ENCODE measurements around the gene LTF.

LTF gene

DNA sequence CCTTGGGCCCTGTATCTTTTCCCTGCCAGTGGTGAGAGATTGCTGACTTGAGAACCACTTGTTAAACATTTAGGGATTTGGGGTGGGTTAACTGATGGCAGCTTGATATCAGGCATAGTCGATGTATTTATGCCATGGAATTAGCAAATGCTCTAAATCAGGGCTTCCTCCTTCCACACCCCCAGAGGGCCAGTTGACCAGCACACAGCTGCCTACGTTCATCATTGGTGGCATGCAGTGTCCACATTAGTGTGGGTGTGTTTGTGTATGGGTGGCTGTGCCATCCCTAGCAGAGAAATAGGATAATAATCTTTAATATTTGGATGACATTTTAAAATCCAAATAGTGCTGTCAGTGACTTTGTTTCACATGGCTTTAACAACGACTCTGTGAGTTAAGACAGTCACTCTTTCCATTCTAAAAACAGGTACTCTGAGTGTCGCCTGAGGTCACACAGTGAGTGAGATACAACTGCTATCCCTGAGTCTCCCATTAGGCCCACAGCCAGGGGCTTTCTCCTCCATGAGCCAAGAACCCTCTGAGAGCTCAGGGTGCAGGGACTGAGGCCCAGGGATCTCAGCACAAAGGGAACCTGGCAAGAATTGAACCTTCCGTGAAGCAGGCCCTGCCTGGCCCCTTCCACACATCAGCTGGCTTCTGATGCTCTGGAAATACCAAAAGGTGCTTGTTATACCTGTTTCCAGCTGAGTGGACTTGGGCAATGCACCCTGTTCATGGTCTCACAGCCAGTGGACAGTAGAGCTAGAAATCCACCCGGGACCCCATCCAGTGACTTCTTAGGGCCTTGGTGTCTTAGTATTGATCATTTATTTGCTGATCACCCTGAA lies 4.3 kb upstream of the LTF start:
- H3K9me3 Mint-ChIP-seq, result no peaks in the 10 kb centered on the region
- H3K4me1 Mint-ChIP-seq (ENCODE audit: low read depth), result no peaks in the 10 kb centered on the region
- no peak for DNase-seq (ENCODE audit: low spot score)
- H3K27me3 Mint-ChIP-seq (ENCODE audit: low read depth), result peaks cover 52% of the 10 kb centered on the region
- no peaks in the 10 kb centered on the region for H3K36me3 Mint-ChIP-seq (ENCODE audit: low read depth)
- no peak overlapping the region for H3K4me3 Mint-ChIP-seq
- no peak overlapping the region for H3K27ac Mint-ChIP-seq

DNA sequence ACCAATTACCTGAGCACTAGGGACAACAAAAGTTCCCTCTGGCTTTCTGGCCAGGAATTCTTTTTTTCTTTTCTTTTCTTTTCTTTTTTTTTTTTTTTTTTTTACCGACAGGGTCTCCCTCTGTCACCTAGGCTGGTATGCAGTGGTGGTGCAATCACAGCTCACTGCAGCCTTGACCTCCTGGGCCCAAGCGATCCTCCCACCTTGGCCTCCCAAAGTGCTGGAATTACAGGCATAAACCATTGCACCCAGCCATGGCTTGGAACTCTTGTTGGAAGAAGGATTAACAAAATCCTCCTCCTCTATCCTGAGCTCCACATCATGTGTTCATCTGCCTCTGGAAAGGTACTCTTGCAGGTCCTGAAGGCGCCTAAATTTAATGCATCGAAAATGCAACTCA lies 2.9 kb upstream of the LTF start:
- H3K9me3 Mint-ChIP-seq, result no peaks in the 10 kb centered on the region
- peaks cover 54% of the 10 kb centered on the region for H3K27me3 Mint-ChIP-seq (ENCODE audit: low read depth)
- no peak overlapping the region for H3K27ac Mint-ChIP-seq
- no peaks in the 10 kb centered on the region for H3K36me3 Mint-ChIP-seq (ENCODE audit: low read depth)
- no peaks in the 10 kb centered on the region for H3K4me1 Mint-ChIP-seq (ENCODE audit: low read depth)
- H3K4me3 Mint-ChIP-seq, result no peak overlapping the region
- DNase-seq (ENCODE audit: low spot score), result no peak

DNA sequence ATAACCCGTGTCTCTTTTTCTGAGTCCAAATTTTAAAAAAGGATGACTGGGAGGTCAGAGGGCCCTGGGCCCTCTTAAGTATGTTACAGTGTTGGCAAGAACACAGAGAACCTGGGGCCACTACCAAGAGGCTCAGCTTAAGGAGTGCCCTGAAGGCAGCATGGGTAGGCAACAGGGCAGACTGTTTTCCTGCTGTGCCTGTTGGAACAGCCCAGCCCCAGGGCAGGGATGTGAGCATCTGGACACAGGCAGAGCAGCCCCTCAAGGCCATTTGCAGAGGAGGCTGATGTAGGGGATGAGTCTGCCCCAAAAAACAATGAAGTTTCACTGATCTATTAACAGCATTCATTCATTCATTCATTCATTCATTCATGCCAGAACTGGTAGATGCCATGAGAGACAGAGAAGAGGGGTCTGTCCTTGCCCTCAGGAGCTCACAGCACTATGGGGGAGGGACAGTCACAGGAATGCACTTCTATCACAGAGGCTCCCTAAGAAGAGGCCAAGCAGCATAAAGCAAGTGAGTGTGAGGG lies 2.2 kb upstream of the LTF start:
- no peaks in the 10 kb centered on the region for H3K9me3 Mint-ChIP-seq
- no peak for DNase-seq (ENCODE audit: low spot score)
- no peaks in the 10 kb centered on the region for H3K36me3 Mint-ChIP-seq (ENCODE audit: low read depth)
- H3K27me3 Mint-ChIP-seq (ENCODE audit: low read depth), result peaks cover 53% of the 10 kb centered on the region
- H3K27ac Mint-ChIP-seq, result no peak overlapping the region
- H3K4me3 Mint-ChIP-seq, result no peak overlapping the region
- H3K4me1 Mint-ChIP-seq (ENCODE audit: low read depth), result no peaks in the 10 kb centered on the region

DNA sequence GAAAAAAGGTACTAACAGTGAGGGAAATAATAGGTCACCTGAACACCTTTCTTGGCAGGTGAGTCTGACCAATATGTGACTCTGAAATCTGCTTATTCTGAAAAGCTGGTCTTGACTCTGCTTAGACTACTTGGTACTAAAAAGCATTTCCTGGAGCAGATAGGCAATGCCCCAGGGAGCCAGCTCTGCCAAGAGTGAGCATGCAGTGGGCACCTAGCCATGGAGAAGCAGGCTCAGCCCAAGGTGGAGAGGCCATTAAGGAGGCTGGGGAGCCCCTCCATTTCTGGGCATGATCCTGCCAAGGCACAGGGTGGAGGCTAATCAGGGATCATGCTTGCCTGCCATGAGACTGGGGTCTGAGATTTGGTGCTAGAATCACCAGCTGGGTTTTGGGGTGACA lies 1.6 kb upstream of the LTF start:
- H3K9me3 Mint-ChIP-seq, result no peaks in the 10 kb centered on the region
- H3K27me3 Mint-ChIP-seq (ENCODE audit: low read depth), result peaks cover 53% of the 10 kb centered on the region
- H3K4me3 Mint-ChIP-seq, result no peak overlapping the region
- no peaks in the 10 kb centered on the region for H3K36me3 Mint-ChIP-seq (ENCODE audit: low read depth)
- DNase-seq (ENCODE audit: low spot score), result no peak
- no peaks in the 10 kb centered on the region for H3K4me1 Mint-ChIP-seq (ENCODE audit: low read depth)
- H3K27ac Mint-ChIP-seq, result no peak overlapping the region

DNA sequence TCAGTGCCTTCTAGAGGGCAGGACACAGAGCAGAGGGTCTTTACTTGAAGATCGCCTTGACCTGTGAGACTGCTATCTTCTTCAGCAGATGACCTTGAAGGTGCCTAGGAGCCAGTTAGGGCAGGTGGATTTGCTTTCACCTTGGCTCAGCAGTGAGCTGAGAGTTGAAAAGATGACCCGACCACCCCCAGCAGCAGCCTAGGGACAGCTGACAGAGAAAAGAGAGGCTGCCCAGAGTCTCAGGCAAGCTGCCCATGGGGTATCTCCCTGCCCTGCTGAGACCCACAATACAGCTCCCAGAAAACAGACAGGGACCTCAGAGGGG lies 453 bp upstream of the LTF start:
- Mint-ChIP-seq H3K27ac (no peak overlapping the region), H3K27me3 (ENCODE audit: low read depth) (peaks cover 58% of the 10 kb centered on the region), H3K36me3 (ENCODE audit: low read depth) (no peaks in the 10 kb centered on the region), H3K9me3 (no peaks in the 10 kb centered on the region), H3K4me1 (ENCODE audit: low read depth) (no peaks in the 10 kb centered on the region), H3K4me3 (no peak overlapping the region)
- no peak for DNase-seq (ENCODE audit: low spot score)

DNA sequence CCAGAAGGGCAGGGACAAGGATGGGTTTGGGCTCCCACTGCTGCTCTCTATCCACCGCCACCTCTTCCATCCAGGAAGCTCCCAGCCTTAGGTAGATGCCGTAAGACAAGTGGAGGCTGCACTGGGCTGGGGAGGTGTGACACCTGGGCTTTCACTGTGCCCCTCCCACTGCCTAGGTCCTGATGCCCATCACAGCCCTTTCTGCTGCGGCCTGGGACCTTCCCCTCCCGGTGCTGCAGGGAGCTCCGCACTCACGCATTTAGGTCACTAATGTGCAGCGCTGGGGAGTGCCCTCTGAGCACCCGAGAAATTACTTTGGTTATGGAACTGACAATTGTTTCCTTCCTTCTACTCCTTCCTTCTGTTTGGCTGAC lies 850 bp downstream of the LTF start:
- H3K9me3 Mint-ChIP-seq, result no peaks in the 10 kb centered on the region
- no peaks in the 10 kb centered on the region for H3K4me1 Mint-ChIP-seq (ENCODE audit: low read depth)
- DNase-seq (ENCODE audit: low spot score), result no peak
- H3K27ac Mint-ChIP-seq, result no peak overlapping the region
- no peak overlapping the region for H3K4me3 Mint-ChIP-seq
- H3K27me3 Mint-ChIP-seq (ENCODE audit: low read depth), result peaks cover 64% of the 10 kb centered on the region
- no peaks in the 10 kb centered on the region for H3K36me3 Mint-ChIP-seq (ENCODE audit: low read depth)

DNA sequence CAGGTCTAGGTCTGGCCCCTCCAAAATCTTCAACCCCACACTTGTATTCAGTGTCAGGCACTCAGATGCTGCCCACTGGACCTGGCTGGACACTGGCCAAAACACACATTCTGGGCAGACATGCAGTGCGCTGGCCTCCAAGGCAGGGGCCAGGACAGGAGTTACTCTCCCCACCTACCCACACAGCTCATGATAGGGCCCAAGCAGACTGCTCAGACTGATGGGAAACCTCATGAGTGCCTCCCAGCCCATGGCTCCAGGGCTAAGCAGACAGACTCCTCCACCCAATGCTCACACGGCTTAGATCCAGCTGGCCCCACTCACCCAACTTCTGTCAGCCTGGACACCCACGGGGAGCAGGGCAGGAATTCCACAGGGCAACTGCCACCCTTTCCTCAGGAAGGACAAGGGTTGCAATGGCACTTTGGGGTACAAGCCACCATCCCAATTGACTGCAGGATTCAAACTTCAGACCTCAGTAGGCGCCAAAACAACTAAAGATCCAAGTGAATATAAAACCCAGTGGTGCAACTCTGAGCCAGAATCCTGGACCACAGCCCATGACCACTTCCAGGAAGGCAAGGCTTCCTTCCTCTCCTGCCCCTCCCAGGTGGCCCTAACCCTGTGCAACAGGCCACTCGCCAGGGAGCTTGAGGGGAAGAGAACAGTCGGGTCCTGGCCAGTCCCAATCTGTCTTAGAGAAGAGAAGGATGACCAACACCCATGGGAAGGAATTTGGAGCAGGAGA lies 1.4 kb downstream of the LTF start:
- H3K4me3 Mint-ChIP-seq, result no peak overlapping the region
- H3K27ac Mint-ChIP-seq, result no peak overlapping the region
- H3K27me3 Mint-ChIP-seq (ENCODE audit: low read depth), result peaks cover 64% of the 10 kb centered on the region
- no peaks in the 10 kb centered on the region for H3K9me3 Mint-ChIP-seq
- no peaks in the 10 kb centered on the region for H3K4me1 Mint-ChIP-seq (ENCODE audit: low read depth)
- no peaks in the 10 kb centered on the region for H3K36me3 Mint-ChIP-seq (ENCODE audit: low read depth)
- no peak for DNase-seq (ENCODE audit: low spot score)

DNA sequence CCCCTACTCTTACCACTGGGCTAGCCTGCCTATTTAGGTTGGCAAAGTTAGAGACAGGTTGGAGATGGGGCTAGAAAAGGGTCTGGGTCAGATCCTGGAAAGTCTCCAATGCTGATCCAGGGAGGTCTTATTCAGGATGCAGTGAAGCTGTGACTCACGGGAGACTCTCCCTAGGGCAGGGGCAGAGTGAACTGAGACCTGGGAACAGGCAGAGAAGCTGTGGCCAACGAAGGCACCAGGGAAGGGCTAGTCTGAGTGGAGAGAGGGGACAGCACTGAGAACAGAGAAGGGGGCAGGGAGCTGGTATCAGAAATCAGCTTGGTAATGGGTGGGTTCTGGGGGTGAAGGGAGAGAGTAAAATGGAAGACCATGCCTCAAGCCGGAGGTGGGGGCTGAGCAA lies 2.2 kb downstream of the LTF start:
- Mint-ChIP-seq H3K27me3 (ENCODE audit: low read depth) (peaks cover 60% of the 10 kb centered on the region), H3K4me3 (no peak overlapping the region), H3K9me3 (no peaks in the 10 kb centered on the region), H3K27ac (no peak overlapping the region), H3K36me3 (ENCODE audit: low read depth) (no peaks in the 10 kb centered on the region), H3K4me1 (ENCODE audit: low read depth) (no peaks in the 10 kb centered on the region)
- DNase-seq (ENCODE audit: low spot score), result no peak

DNA sequence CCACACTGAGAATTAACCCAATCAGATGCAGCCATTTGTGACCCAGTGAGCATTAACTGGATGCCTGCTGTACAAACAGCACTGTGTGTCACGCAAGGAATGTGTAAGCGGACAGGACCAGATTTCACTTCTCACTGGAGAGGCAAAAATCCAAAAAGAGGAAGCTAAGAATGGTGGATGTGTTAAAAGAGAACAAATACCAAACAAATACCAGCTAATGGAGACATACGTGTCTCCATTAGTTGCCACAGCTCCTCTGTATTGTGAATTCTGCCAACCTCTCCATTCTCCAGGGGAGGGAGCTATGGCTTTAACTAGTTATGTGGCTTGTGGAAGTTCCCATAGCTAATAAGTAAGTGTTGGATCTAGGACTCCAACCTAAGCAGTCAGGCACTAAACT lies 2.6 kb downstream of the LTF start:
- no peaks in the 10 kb centered on the region for H3K9me3 Mint-ChIP-seq
- H3K27me3 Mint-ChIP-seq (ENCODE audit: low read depth), result peaks cover 58% of the 10 kb centered on the region
- no peak overlapping the region for H3K27ac Mint-ChIP-seq
- no peaks in the 10 kb centered on the region for H3K36me3 Mint-ChIP-seq (ENCODE audit: low read depth)
- no peaks in the 10 kb centered on the region for H3K4me1 Mint-ChIP-seq (ENCODE audit: low read depth)
- no peak for DNase-seq (ENCODE audit: low spot score)
- no peak overlapping the region for H3K4me3 Mint-ChIP-seq

DNA sequence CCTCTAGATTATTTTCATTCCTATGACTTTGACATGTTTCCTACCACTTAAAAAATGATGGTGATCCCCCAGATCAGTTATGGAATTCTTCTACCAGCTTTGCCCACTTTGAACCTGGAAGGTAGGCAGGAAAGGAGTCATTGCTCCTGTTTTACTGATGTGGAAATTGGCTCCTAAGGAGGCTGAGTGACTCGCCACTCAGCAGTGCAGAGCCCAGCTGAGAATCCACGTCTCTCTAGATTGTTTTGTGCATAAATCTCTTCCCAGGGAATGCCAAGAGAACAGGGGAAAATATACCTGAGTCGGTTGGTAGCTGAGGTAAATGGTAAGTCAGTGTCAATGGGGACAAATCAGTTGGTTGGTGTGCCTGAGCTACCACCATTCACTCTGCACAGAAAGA lies 4.7 kb downstream of the LTF start:
- no peak overlapping the region for H3K4me3 Mint-ChIP-seq
- peaks cover 38% of the 10 kb centered on the region for H3K27me3 Mint-ChIP-seq (ENCODE audit: low read depth)

DNA sequence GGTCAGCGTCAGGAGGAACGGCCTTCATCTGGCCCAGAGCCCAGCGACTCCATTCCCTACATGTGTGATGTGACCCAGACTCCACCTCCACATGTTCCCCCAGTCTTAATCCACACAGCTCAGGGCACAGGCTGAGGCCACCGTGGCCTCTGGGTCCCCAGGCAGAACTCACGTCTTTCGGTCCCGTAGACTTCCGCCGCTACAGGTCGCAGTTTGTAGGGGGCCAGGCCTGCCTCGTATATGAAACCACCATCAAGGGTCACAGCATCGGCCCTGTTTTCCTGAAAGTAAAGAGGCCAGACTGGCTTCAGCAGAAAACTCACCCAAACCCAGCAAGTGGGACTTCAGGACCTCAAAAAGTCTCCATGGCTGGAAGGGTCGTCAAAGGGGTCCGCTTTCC lies 8.6 kb downstream of the LTF start:
- Mint-ChIP-seq H3K27ac (no peak overlapping the region), H3K9me3 (no peaks in the 10 kb centered on the region), H3K4me1 (ENCODE audit: low read depth) (no peaks in the 10 kb centered on the region), H3K4me3 (no peak overlapping the region), H3K36me3 (ENCODE audit: low read depth) (no peaks in the 10 kb centered on the region), H3K27me3 (ENCODE audit: low read depth) (peaks cover 35% of the 10 kb centered on the region)
- DNase-seq (ENCODE audit: low spot score), result no peak

More for the DNA sequence above, 4.7 kb downstream of the LTF start:
- Mint-ChIP-seq H3K27ac (no peak overlapping the region), H3K4me1 (ENCODE audit: low read depth) (no peaks in the 10 kb centered on the region), H3K9me3 (no peaks in the 10 kb centered on the region), H3K36me3 (ENCODE audit: low read depth) (no peaks in the 10 kb centered on the region)
- DNase-seq (ENCODE audit: low spot score), result no peak

DNA sequence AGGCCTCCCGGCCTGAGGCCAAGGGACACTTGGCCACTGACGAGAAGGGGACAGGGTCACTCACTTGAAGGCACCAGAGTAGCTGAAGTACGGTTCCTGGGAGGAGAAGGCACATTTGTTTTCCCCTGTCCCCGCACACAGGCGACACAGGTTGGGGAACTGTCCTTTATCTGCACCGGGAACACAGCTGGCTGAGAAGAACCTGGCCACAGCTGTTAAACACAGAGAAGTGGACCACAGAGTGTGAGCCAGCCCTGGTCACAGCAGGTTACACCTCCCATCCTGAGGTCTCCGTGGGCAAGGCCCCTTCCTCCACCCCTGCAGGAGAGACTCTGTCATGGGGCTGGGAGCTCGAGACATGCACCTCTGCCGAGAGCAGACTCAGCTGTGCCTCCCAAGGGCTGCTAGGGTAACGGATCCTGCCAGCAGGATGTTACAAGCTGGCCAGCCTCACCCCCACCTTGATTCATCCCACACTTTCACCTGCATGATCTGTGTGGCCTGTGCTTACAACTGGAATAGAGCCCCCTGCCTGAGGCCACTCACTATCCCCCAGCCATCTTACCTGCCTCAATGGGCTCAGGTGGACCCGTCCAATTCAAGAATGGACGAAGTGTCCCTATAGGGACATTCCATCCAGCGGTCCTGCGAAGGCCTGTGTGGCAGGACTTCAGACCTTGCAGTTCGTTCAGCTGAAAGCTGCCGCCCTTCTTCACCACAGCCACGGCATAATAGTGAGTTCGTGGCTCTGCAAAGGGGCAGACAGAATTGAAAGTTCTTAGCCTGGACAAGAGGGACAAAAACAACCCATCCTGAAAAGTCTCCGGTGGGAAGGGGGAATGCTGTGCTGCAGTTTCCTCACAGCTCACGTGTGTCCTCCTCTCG lies 9.2 kb downstream of the LTF start:
- no peak overlapping the region for H3K4me3 Mint-ChIP-seq
- no peaks in the 10 kb centered on the region for H3K36me3 Mint-ChIP-seq (ENCODE audit: low read depth)
- no peak overlapping the region for H3K27ac Mint-ChIP-seq
- peaks cover 32% of the 10 kb centered on the region for H3K27me3 Mint-ChIP-seq (ENCODE audit: low read depth)
- H3K4me1 Mint-ChIP-seq (ENCODE audit: low read depth), result no peaks in the 10 kb centered on the region
- H3K9me3 Mint-ChIP-seq, result no peaks in the 10 kb centered on the region
- no peak for DNase-seq (ENCODE audit: low spot score)

DNA sequence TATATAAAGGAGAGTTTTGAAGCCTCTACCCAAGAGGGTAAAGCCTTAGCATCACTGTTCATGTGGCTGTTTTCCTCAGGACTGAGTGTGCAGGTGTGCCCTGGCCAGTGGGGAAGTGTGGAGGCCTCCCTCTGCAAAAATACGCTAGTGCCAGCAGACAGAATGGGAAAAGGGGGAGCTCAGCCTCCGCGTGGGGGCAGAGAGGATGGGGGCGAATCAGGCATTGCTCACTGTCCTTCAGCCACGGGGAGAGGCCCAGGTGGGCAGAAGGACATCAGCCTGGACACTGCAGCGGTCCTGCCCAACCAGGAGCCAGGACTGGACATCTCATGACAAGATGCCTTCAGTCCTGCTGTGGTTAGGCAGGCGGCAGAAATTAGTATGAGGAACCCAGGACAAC lies 10.1 kb downstream of the LTF start:
- Mint-ChIP-seq H3K27me3 (ENCODE audit: low read depth) (peaks cover 28% of the 10 kb centered on the region), H3K36me3 (ENCODE audit: low read depth) (no peaks in the 10 kb centered on the region), H3K4me1 (ENCODE audit: low read depth) (no peaks in the 10 kb centered on the region), H3K9me3 (no peaks in the 10 kb centered on the region), H3K27ac (no peak overlapping the region), H3K4me3 (no peak overlapping the region)
- DNase-seq (ENCODE audit: low spot score), result no peak

DNA sequence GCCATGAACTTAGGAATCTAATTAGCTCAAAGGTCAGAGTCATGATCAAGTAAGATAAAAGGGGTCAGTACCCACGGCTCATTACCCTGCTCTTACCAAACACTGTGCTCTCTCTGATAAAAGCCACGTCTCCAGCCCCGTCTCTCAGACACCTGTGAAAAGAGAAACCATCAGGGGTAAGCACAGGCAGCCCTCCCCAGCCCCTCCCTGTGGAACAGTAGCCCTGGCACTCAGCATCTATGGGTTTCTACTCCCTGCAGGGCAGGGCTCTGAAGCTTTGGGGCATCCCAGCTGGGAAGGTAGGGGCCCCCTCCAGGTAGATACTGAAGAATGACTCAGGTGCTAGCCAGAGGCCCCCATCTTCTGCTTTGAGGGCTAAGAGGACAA lies 10.5 kb downstream of the LTF start:
- Mint-ChIP-seq H3K9me3 (no peaks in the 10 kb centered on the region), H3K27me3 (ENCODE audit: low read depth) (peaks cover 23% of the 10 kb centered on the region), H3K4me1 (ENCODE audit: low read depth) (no peaks in the 10 kb centered on the region), H3K36me3 (ENCODE audit: low read depth) (no peaks in the 10 kb centered on the region), H3K4me3 (no peak overlapping the region), H3K27ac (no peak overlapping the region)
- no peak for DNase-seq (ENCODE audit: low spot score)
